Stromal cell of bone marrow (primary cell): Measurements from ENCODE around the gene PIGO.

Experiments
- DNase-seq: peaks from one replicate; pipeline ENCODE4 v3.0.0-alpha.2; 2012; ENCODE audit warnings: low read depth

Gene PIGO

DNA sequence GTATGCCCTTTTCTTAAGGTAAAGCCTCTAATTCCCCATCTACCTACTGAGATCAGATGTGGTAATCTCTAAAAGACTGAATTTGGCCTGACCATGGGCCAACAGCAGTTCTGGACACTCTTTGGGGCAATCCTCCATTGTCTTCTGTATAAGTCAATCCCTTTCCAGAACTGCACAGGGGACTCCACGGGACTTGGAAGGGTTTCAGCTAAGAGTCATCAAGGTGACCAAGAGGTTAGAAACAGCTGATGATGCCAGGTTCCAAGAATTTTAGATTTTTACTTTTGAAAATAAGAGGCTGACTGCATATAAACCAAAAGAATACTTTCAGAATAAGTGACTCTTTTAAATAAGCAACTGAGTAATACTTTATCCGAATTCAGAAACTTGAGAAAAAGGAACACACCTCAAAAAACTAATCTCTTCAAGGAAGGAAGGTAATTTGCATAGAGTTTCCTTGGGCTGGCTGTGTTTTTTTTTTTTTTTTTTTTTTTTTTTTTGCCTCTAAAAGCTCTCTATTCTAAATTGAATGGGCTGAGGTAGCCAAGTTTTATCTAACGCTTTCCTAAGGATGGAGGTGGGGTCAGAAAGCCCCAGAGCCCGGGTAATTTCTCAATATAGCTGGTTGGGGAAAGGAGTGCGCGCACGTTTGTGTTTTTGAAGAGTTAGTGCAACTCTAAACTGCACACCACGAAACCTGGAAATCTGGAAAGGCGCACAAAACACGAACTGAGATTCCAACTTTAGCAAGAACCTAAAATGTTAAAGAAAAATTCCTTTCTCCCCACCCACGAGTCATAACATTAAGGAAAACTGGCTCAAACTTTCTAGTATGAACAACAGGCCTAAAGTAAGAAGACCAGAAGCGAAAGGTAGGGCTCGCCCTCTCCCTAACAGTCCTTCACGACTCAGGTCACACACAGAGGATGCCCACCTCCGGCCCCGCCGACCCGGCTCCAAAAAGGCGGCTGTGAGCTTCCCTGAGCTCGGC is 25.3 kb downstream of the PIGO start:
- DNase-seq, result no peak

DNA sequence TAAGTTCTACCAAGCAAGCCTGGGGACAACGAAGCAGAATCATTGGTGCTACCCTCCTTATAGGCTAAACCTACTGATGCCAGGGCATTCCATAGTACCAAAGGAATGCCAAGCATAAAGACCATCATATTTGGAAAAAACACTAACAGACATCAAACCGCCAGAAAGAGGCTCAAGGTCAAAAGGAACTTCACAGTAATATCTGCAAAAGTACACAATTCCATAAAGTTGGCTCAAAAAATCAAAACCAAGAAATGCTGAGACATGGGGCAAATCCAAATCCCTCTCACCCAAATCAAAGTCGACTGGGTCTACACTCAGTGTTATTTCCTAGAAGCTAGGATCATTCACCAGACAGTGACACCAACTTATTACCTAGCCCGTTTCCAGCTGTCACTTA is 27.4 kb downstream of the PIGO start:
- no peak for DNase-seq

DNA sequence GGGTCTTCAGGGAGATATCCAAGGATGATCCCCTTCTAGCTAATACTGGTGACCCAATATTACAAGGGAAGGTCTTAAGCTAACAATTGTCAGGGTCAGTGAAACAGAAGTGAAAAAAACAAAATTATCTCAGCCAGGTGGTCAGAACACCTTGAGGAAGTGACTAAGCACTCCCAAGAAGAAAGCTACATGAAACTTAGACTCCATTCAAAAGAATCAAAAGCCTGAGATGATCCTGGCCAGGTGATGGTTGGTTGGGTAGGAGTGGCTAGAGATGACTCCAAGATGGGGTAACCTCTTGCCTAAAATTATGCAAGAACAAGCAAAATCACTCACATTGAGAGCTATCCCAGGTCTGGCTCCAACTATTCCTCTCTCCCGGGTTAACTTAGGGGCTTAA is 29.3 kb downstream of the PIGO start:
- DNase-seq, result no peak

DNA sequence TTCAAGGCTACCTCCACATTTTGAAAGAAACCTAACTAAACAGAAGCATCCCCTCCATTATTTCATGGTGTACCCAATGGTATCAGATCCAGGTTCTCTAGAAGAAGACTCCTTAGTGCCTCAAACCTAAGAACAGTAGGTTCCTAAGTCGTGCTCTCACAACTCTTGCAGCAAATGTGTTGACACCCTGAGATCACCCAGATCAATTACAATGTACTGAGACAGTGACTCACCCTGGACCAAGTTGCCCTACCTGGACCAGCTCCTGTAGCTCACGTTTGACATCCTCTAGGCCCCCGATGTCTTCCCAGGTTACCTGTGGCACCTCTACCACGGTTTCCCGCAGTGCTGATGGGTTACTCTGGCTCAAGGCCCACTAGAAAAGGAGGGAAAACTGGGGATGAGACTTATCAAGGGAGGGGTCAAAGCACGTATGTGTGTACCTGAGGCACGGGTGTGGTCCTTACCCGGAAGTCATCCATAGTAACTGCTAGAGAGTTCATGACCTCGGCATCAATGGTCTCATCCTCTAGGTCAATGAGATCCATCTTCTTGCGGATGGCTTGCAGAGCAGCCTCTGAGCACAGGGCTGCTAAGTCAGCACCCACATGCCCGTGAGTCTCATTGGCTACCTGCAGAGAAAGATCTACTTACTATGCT is 35.7 kb downstream of the PIGO start:
- DNase-seq, result no peak

DNA sequence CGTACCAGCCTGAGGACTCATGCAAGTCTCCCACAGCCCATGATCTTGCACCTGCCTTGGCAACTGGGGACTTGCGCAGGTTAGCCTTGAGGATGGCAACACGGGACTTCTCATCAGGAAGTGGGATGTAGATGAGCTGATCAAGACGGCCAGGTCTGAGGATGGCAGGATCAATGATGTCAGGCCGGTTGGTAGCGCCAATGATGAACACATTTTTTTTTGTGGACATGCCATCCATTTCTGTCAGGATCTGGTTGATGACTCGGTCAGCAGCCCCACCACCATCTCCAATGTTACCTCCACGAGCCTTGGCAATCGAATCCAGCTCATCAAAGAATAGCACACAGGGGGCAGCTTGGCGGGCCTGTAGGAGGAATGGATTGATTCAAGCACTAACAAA is 37.0 kb downstream of the PIGO start:
- no peak for DNase-seq

DNA sequence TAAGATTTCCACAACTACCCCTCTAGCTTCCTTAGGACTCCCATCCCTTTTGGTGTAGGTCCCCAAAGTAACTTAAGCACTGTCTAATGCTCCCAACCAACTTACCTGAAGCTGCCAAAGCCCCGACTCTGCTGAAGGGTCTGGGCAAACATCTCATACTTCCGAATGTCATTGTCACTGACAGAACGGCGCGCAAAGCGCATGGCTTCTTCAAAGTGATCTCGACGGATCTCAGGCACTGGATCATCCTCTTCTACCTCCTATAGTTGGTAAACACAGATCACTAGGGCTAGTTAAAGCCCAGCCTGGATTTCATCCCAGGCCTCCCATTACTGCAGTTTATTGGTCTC is 39.1 kb downstream of the PIGO start:
- no peak for DNase-seq

DNA sequence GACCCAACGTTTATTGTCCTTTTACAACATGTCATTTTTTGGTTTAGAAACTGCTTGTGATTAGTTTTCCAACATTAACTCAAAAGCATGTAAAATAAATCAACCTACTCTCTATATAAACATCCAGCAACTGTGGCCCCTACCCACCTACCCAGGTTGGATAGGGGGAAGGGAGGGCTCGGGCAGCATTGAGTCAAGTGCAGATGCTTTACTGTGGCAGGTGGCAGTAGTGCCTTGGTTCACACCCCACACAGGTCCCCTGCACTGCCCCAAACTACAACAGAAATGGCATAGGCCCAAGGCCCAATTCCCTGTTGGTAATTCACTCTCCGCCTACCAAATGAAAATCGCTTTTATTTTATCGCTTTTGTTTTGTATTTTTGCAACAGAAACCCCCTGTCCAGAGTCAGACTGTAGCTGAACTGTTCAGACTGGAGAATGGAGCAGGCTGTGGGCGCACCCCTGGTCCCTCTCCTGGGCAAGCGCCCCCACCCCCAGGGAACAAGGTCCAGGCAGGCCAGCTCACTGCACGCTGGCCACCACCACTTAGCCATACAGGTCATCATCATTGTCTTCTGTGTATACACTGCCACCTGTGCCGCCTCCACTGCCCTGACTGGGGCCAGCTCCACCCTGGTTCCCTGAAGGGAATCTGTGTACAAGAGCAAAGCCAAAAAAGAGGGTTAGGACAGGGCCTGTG is 39.7 kb downstream of the PIGO start:
- no peak for DNase-seq

DNA sequence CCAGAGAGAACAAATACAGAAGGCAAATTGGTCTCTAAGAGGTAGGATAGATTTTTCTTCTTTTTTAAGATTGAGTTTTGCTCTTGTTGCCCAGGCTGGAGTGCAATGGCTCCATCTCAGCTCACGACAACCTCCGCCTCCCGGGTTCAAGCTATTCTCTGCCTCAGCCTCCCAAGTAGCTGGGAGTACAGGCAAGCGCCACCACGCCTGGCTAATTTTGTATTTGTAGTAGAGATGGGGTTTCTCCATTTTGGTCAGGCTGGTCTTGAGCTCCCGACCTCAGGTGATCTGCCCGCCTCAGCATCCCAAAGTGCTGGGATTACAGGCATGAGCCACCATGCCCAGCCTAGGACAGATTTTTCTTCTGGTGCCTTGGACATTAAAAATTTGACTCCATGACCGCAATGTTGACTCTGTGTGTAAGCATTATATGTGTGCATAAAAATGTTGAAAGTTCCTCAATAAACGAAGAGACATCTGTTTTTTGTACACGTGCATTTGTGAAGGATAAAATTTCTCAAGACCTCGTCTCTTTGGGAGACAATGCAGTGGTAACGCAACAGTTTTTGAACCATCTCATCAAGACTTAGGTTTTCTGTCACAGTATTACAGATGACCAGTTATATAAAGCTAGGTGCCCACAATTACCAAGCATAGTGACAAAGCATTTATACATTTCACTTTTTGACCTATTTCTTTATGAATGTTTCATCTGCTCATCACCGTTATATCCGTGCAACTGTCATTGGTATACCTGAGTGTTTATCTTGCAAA is 41.3 kb downstream of the PIGO start:
- DNase-seq, result no peak

DNA sequence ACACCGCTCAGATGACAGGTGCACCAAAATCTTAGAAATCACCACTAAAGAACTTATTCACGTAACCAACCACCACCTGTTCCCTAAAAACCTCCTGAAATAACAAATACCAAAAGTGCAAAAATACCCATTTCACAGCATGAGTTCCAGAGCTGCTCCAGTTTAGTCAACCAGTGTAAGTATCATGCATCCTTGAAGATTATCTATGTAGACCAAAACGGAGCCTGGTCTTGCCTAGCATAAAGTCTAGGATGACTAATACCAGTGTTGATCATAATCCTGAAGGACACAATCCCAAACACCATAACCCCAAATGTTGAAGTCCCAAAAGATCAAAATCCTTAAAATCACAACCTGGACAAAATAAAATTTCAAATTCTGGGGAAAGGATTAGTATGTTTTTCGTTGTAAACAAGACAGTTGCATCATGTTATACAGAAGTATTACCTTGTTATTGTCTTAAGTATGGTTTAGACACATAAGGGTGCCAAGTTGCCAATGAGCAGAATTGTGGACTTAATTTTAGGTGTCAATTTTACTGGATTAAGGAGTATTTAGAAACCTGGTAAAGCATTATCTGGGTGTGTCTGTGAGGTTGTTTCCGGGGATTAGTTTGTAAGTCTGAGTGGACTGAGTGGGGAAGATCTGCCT is 42.1 kb downstream of the PIGO start:
- DNase-seq, result no peak

DNA sequence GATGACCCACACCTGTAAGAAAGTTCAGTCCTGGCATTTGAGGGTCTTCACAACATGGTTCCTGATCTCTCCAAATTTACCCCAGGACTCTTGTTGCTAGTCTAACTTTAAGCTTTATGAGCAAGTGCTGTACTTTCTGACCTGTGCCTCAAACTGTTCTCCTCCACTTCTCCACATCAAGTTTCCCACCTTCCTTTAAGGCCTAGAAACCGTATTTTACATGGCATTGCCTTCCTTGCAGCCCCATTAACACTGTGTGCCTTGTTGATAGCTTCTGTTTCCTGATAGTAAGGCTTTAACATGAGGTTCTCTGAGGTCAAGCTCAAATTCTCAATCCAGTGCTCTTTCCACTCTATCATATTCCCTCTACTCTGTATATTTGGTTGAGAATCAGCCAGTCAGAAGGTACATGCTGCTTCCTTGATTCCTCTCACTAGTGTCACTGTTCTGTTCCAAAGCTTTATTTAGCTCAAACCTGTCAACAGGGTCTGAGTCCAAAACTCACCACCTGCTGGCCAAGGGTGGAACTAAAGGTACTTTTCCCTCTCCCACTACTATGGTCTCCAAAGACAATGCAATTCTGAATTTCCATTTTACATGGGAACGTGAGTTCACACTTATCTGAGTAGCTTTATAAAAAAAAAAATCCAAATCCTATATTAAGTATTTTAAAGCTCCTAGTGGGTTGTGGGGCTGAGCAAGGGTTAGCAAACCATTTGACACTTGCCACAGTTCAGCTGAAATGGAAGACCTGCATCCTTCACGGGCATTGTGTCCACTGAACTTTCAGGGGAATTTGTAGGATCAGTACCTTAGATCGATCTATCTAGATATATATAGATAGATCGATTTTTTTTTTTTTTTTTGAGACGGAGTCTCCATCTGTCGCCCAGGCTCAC is 45.1 kb downstream of the PIGO start:
- no peak for DNase-seq

DNA sequence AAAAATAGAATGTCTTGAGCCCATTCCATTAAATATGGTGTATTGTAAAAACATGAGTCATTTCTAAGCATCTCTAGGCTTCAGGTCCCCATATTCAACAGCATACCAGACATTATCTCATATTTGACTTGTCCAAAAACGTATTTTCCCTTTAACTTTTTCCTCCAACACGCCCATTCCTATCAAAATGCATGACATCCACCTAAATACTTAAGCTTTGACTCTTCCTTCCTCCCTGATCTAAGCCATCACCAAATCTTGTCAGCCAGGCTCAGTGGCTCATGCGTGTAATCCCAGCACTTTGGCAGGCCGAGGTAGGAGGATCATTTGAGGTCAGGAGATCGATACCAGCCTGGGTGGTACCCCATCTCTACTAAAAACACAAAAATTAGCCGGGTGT is 47.9 kb downstream of the PIGO start:
- DNase-seq, result no peak

DNA sequence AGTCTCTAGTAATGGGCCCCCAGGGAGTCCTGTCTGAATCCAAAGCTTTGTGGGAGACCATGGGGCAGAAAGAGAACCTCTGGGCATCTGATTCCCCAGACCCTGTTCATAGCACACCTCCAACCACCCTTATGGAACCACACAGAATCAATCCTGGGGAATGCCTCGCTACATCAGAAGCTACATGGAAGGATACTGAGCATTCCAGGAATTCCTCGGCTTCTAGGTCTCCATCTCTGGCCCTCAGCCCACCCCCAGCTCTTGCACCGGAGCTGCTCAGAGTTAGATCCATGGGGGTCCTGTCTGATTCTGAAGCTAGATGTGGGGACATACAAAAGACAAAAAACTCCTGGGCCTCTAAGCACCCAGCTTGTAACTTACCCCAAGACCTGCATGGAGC is 52.3 kb downstream of the PIGO start:
- no peak for DNase-seq

DNA sequence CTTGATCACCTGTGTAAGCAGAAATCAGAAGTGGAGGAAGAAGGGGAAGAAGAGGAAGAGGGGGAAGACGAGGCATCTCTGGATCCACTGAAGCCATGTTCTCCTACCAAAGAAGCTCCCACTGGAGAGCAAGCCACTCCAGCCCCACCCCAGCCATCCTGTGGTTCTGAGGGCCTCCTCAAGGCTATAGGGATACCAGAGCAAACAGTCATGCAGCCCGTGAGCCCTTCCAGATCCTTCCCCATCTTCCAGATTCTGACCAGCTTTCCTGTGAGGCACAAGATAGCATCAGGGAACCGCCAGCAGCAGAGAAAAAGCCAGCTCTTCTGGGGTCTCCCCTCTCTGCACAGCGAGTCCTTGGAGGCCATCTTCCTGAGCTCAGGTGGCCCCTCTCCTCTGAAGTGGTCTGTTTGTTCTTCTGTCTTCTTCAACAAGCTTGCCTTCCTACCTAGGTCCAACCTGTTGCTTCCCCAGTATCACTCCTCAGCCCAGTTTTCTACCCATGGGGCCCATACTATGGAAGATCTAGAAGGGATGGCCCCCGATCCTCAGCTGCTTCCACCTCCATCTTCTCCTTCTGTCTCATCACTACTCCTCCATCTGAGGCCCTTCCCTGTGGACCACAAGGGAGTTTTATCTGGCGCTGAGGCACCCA is 53.4 kb downstream of the PIGO start:
- no peak for DNase-seq

DNA sequence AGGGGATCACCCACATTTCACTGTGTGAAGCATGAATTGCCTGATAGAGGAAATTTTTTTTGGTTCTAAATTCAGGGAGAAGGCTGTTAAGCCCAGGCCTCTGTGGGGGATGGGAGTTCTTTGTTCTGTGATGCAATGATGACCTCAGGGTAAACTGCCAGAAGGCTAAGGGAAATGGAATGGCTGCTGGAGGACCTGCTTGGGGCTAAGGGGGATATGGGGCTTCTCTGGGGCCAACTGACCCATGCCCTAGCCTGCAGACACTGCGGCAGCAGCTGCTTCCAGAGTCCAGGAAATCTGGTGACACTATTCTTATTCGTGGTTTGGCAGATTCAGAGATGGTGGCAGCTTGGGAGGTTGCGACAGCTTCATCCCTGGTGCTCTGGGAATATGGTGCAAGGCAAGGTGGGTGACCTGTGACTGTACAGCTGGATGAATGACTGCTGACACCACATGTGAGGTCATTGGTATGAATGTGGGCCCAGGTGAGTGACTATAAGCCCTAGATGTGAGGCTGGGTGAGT is 54.2 kb downstream of the PIGO start:
- DNase-seq, result no peak
